ENCODE results near the gene DNAJC17. TPM values are rescaled to one million over a fixed set of nuclear protein-coding genes. Genes with fewer than 3 reads are reported as not detected.

DNAJC17 gene
- total RNA-seq, 2 experiments from 2014 or later = 35.8 to 35.9 TPM

DNA sequence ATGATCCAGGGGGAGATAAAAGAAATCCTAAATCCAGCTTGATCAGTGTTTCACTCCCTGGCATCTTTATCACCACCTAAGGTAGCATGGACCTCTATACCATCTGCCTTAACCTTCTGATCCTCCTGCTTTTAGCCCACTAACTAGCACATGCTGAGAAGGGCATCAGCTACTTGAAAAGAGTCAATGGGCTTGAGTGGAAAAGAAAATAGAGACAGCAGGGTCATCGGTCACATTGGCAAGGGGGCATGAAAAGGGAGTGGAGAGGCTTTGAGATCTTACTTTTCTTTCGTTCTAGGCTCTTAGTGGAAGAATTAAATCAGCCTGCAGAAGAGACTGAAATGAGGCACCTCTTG is 623 bp downstream of the DNAJC17 start:
- TF ChIP-seq, protein P1, sequence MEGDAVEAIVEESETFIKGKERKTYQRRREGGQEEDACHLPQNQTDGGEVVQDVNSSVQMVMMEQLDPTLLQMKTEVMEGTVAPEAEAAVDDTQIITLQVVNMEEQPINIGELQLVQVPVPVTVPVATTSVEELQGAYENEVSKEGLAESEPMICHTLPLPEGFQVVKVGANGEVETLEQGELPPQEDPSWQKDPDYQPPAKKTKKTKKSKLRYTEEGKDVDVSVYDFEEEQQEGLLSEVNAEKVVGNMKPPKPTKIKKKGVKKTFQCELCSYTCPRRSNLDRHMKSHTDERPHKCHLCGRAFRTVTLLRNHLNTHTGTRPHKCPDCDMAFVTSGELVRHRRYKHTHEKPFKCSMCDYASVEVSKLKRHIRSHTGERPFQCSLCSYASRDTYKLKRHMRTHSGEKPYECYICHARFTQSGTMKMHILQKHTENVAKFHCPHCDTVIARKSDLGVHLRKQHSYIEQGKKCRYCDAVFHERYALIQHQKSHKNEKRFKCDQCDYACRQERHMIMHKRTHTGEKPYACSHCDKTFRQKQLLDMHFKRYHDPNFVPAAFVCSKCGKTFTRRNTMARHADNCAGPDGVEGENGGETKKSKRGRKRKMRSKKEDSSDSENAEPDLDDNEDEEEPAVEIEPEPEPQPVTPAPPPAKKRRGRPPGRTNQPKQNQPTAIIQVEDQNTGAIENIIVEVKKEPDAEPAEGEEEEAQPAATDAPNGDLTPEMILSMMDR (IDR thresholded peaks at IDR 0.05) = no peak
- ChIA-PET CTCF (interaction anchor here (1.1 to 1.6 kb wide), 3 partner anchors 53 to 100 kb away, joined by 3 to 4 read pairs (median 3); no protein-coding TSS in a partner anchor), POLR2A (interaction anchor here (0.5 to 2.0 kb wide), 8 partner anchors 11 to 112 kb away, joined by 3 to 10 read pairs (median 4); partner anchors contain the start of genes RAD51, RMDN3 and VPS18)
- Mint-ChIP-seq H3K27me3 (no peaks in the 10 kb centered on the region), H3K4me3 (peak overlapping the region; percentile 78), H3K27ac (peak overlapping the region; percentile 99), H3K36me3 (ENCODE audit: low read depth) (peaks cover 11% of the 10 kb centered on the region), H3K9me3 (no peaks in the 10 kb centered on the region), H3K4me1 (ENCODE audit: low read depth) (peaks cover 23% of the 10 kb centered on the region)
- DNase-seq (no peak), ATAC-seq (no peak)
- intact Hi-C loops (cut with micrococcal nuclease) = loop anchor here (5.0 kb wide), 1 partner anchor 39 kb away; the partner anchor contains the start of gene C15orf62

DNA sequence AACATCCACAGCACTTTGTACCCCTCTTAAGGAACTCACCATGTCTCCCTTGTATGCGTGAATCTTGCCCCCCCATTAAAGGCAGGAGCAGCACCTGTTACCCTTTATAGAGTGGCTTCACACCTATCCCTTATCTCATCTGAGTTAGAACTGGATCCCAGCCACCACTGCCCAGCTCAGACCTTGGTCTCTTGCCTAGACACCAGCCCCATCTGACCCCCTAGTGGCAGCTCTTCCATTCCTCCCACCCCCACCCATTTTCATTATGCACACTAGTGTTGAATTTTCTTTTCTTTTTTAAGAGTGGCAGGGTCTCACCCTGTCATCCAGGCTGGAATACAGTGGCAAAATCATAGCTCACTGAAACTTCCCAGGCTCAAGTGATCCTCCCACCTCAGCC is 3.6 kb downstream of the DNAJC17 start:
- ChIA-PET POLR2A (no interaction called here), CTCF (interaction anchor here (1.6 kb wide), 2 partner anchors 21 to 55 kb away, joined by 4 to 6 read pairs; no protein-coding TSS in a partner anchor)
- no peaks in the 10 kb centered on the region for H3K27me3 Mint-ChIP-seq
- no peak overlapping the region for H3K4me3 Mint-ChIP-seq
- H3K27ac Mint-ChIP-seq = no peak overlapping the region
- H3K36me3 Mint-ChIP-seq (ENCODE audit: low read depth) = peaks cover 26% of the 10 kb centered on the region
- peaks cover 29% of the 10 kb centered on the region for H3K4me1 Mint-ChIP-seq (ENCODE audit: low read depth)
- DNase-seq (no peak), ATAC-seq (no peak)
- H3K9me3 Mint-ChIP-seq = no peaks in the 10 kb centered on the region
- TF ChIP-seq, protein P1 (IDR thresholded peaks at IDR 0.05) = no peak
- intact Hi-C loops (cut with micrococcal nuclease) = no loop called here

DNA sequence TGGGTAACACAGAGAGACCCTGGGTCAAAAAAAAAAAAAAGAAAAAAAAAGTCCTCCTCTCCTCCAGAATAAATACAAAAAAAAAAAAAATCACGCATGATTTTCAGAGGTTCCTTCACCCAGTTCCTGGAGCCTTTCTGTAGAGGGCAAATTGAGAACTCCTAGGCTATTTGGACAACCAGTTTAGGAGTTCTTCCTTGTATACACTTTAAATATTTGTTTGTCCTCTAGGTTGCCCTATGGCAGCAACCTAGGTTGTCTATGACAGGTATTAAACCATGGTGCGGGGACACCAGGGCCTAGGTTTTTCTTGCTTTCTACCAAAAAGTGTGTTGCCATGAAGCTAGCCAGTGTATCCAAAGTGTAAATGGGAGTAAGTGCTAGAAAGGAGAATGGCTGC is 4.2 kb downstream of the DNAJC17 start:
- Mint-ChIP-seq H3K27ac (no peak overlapping the region), H3K27me3 (no peaks in the 10 kb centered on the region), H3K9me3 (no peaks in the 10 kb centered on the region), H3K36me3 (ENCODE audit: low read depth) (peaks cover 32% of the 10 kb centered on the region), H3K4me1 (ENCODE audit: low read depth) (peaks cover 29% of the 10 kb centered on the region), H3K4me3 (no peak overlapping the region)
- ChIA-PET POLR2A (no interaction called here), CTCF (interaction anchor here (1.6 kb wide), 2 partner anchors 20 to 56 kb away, joined by 4 to 6 read pairs; no protein-coding TSS in a partner anchor)
- DNase-seq = no peak
- TF ChIP-seq, protein P1 (IDR thresholded peaks at IDR 0.05) = no peak
- no peak for ATAC-seq
- intact Hi-C loops (cut with micrococcal nuclease) = no loop called here

DNA sequence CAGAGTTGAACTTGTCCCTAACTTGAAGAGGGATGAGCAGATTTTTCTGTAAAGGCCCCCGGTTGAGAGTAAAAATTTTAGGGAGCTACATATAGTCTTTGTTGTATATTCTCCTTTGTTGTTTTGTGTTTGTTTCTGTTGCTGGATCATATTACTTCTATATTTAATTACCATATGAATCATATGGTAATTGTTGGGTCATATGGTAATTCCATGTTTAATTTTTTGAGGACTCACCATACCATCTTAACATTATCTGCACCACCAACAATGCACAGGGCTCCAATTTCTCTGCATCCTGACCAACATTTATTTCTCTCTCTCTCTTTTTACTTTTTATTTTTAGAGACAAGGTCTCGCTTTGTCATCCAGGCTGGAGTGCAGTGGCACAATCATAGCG is 7.8 kb downstream of the DNAJC17 start:
- H3K9me3 Mint-ChIP-seq = no peaks in the 10 kb centered on the region
- ATAC-seq (no peak), DNase-seq (no peak)
- intact Hi-C loops (cut with micrococcal nuclease) = no loop called here
- no peaks in the 10 kb centered on the region for H3K27me3 Mint-ChIP-seq
- ChIA-PET CTCF (no interaction called here), POLR2A (interaction anchor here (1.0 kb wide), 1 partner anchor 11 kb away, joined by 4 read pairs; no protein-coding TSS in a partner anchor)
- H3K4me1 Mint-ChIP-seq (ENCODE audit: low read depth) = peaks cover 27% of the 10 kb centered on the region
- H3K36me3 Mint-ChIP-seq (ENCODE audit: low read depth) = peaks cover 33% of the 10 kb centered on the region
- H3K4me3 Mint-ChIP-seq = no peak overlapping the region
- TF ChIP-seq, protein P1 (IDR thresholded peaks at IDR 0.05) = no peak
- no peak overlapping the region for H3K27ac Mint-ChIP-seq

DNA sequence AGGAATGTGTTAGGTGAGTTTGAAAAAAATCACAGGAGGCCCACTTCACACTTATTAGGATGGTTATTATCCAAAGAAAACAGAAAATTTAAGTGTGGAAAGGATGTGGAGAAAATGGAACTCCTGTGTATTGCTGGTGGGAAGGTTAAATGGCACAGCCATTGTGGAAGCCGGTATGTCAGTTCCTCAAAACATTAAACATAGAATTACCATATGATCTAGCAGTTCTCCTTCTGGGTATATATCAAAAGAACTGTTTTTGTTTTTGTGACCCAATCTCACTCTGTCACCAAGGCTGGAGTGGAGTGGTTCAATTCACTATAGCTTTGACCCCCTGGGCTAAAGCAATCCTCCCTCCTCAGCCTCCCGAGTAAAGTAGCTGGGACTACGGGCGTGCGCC is 10.8 kb downstream of the DNAJC17 start:
- H3K4me1 Mint-ChIP-seq (ENCODE audit: low read depth) = peaks cover 31% of the 10 kb centered on the region
- ChIA-PET CTCF (interaction anchor here (1.1 to 1.4 kb wide), 4 partner anchors 10 to 63 kb away, joined by 3 to 7 read pairs (median 5); no protein-coding TSS in a partner anchor), POLR2A (interaction anchor here (1.4 kb wide), 1 partner anchor 10 kb away, joined by 3 read pairs; no protein-coding TSS in a partner anchor)
- no peak for DNase-seq
- intact Hi-C loops (cut with micrococcal nuclease) = no loop called here
- peaks cover 30% of the 10 kb centered on the region for H3K36me3 Mint-ChIP-seq (ENCODE audit: low read depth)
- no peaks in the 10 kb centered on the region for H3K27me3 Mint-ChIP-seq
- no peak for ATAC-seq
- H3K27ac Mint-ChIP-seq = no peak overlapping the region
- H3K9me3 Mint-ChIP-seq = no peaks in the 10 kb centered on the region
- TF ChIP-seq, protein P1 (IDR thresholded peaks at IDR 0.05) = no peak
- no peak overlapping the region for H3K4me3 Mint-ChIP-seq

All from activated CD8-positive, alpha-beta T cell treated with anti-CD3 and anti-CD28 coated beads for 36 hours (primary cell).